GM12874 (cell line): Measurements from ENCODE around the gene GKAP1.

ENCODE experiments used
- CTCF ChIP-seq: IDR thresholded peaks from 2 replicates; pipeline ENCODE4 v1.5.1; 2011; ENCODE audit warnings: low read depth, mild to moderate bottlenecking, control low read depth, low read length, moderate library complexity; ENCODE audit not compliant: insufficient read depth

GKAP1 gene

DNA sequence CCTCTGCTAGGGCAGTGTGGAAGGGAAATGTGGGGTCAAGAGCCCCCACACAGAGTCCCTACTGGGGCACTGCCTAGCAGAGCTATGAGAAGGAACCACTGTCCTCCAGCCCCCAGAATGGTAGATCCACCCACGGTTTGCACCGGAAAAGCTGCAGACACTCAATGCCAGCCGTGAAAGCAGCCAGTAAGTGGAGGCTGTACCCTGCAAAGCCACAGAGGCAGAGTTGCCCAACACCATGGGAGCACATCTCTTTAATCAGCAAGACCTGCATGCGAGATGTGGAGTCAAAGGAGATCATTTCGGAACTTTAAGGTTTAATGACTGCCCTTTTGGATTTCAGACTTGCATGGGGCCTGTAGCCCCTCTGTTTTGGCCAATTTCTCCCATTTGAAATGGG is 52.2 kb downstream of the GKAP1 start:
- no peak for TF ChIP-seq CTCF

DNA sequence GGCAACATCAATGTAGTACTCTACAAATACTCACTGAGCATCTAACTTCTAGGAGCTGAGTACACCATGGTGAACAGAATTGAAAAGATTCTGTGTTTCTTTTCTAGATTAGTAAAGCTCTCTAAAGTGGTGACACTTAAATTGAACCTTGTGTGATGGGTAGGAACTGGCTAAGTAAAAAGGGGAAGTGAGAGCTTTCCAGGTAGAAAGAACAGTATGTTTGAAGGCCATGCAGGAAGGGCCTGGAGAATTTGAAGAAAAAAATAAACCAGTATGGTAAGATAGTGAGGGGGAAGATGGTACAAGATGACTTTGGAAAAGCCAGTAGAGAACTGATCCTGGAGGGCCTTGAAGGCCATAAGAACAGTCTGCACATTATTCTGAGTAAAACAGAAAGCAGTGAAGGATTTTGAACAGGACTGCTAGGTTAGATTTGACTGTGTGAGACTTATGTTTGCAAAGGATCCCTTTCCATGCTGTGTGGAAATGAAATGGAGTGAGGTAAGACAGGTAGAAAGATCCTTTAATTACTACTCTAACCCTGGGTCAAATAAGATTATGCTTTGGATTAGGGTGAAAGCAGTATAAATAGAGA is 63.1 kb downstream of the GKAP1 start:
- no peak for TF ChIP-seq CTCF

DNA sequence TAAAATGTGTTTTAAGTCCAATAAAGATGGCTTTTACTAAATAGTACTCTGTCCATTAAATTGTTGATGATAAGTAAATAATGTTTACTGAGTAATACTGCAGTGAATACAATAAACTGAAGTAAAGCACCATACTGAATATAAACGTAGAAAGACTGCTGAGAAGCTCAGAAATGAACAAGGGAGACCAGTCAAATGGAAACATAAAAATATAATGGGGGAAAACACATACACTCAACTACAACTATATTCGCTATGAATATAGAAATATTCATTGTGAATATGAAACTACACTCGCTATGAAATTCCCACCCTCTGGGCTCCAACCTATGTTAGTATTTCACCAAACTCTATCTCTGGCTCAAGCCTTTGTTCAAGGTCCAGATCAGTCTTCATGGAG is 67.9 kb downstream of the GKAP1 start:
- TF ChIP-seq CTCF, result no peak

GRCh38 chr9:83744206-83744605 is 73.4 kb downstream of the GKAP1 start:
- TF ChIP-seq CTCF, result no peak

DNA sequence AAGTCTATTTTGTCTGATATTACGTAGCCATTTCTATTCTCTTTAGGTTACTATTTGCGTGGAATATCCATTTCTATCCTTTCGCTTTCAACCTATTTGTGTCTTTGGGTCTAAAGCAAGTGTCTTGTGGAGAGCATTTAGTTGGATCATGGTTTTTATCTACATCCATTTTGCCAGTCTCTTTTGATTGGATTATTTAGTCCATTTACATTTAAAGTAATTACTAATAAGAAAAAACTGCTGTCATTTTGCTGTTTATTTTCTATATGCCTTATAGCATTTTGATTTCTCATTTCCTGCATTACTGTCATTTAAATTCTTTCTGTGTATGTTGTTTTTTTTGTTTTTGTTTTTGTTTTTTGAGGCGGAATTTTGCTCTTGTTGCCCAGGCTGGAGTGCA is 83.8 kb downstream of the GKAP1 start:
- no peak for TF ChIP-seq CTCF

GRCh38 chr9:83724436-83724835 is 93.1 kb downstream of the GKAP1 start:
- TF ChIP-seq CTCF, result no peak

GRCh38 chr9:83722726-83723495 is 94.7 kb downstream of the GKAP1 start:
- TF ChIP-seq CTCF, result no peak
